Naive B cell (primary cell): ENCODE measurements around the gene TRIM46. TPM values are rescaled to one million over a fixed set of nuclear protein-coding genes. Genes with fewer than 3 reads are reported as not detected.

Source experiments
- ATAC-seq, 2 donors: fragments of 150-1000 bp; cut with Tn5 transposase; 2 replicates each; pipeline ENCODE4 v1.10.0; 2021; ENCODE audit warnings: low read depth in 2 of 2, mild to moderate bottlenecking in 2 of 2, moderate library complexity in 2 of 2
- DNase-seq: peaks from one replicate; pipeline ENCODE4 v3.0.0; 2022
- H3K27ac Mint-ChIP-seq, 6 donors: one replicate each; pipeline ENCODE4 v1.8.0; 2020 to 2022; ENCODE audit warnings: mild to moderate bottlenecking in 6 of 6, mixed read lengths in 6 of 6, moderate library complexity in 5 of 6, inconsistent platforms in 2 of 6
- H3K27me3 Mint-ChIP-seq, 3 donors: one replicate each; pipeline ENCODE4 v1.8.0; 2021 to 2022; ENCODE audit warnings: mixed read lengths in 3 of 3, mild to moderate bottlenecking in 1 of 3
- H3K36me3 Mint-ChIP-seq, 2 donors: one replicate each; pipeline ENCODE4 v1.8.0; 2020 to 2022; ENCODE audit warnings: mixed read lengths in 2 of 2, inconsistent platforms in 1 of 2, mild to moderate bottlenecking in 1 of 2
- H3K4me1 Mint-ChIP-seq, 3 donors: one replicate each; pipeline ENCODE4 v1.8.0; 2020 to 2022; ENCODE audit warnings: mixed read lengths in 3 of 3, inconsistent platforms in 1 of 3, mild to moderate bottlenecking in 1 of 3, moderate library complexity in 1 of 3
- H3K4me3 Mint-ChIP-seq, 8 donors: one replicate each; pipeline ENCODE4 v1.8.0; 2020 to 2022; ENCODE audit warnings: mild to moderate bottlenecking in 8 of 8, mixed read lengths in 8 of 8, moderate library complexity in 8 of 8, inconsistent platforms in 2 of 8
- H3K9me3 Mint-ChIP-seq, 7 donors: one replicate each; pipeline ENCODE4 v1.8.0; 2020 to 2022; ENCODE audit warnings: mixed read lengths in 7 of 7, mild to moderate bottlenecking in 5 of 7, inconsistent platforms in 2 of 7, moderate library complexity in 1 of 7
- polyA plus RNA-seq, 6 donors: library from polyadenylated mRNA; unstranded; fragments of 300-500 nt; fragmentation: Illumina TruSeq; gene quantifications; one replicate each; pipeline ENCODE4 v1.2.3, GENCODE V29; 2021; ENCODE audit warnings: low read depth in 6 of 6

TRIM46 gene
- polyA plus RNA-seq, 6 donors from 2014 or later = 0.13 to 0.35 TPM; not detected in 4

GRCh38 chr1:155179112-155180031, 5.7 kb downstream of the TRIM46 start:
- Mint-ChIP-seq H3K27me3 (no peaks in the 10 kb centered on the region), H3K27ac (peak overlapping the region in 2 of 6 donors; percentile 63 to 67), H3K36me3 (no peaks in the 10 kb centered on the region), H3K4me1 (peaks cover 25 to 30% (median 26%) of the 10 kb centered on the region in 3 donors), H3K9me3 (no peaks in the 10 kb centered on the region), H3K4me3 (no peak overlapping the region)
- no peak for DNase-seq
- no peak for ATAC-seq

- ATAC-seq (no peak), DNase-seq (no peak)
- no peaks in the 10 kb centered on the region for H3K36me3 Mint-ChIP-seq
- H3K9me3 Mint-ChIP-seq = no peaks in the 10 kb centered on the region
- peaks cover 29 to 38% (median 31%) of the 10 kb centered on the region in 3 donors for H3K4me1 Mint-ChIP-seq
- no peak overlapping the region for H3K4me3 Mint-ChIP-seq
- no peaks in the 10 kb centered on the region for H3K27me3 Mint-ChIP-seq
- no peak overlapping the region for H3K27ac Mint-ChIP-seq
Observed at GRCh38 chr1:155181371-155182051, 7.9 kb downstream of the TRIM46 start.

GRCh38 chr1:155182052-155182550, 8.5 kb downstream of the TRIM46 start:
- Mint-ChIP-seq H3K4me3 (no peak overlapping the region), H3K27ac (no peak overlapping the region), H3K9me3 (no peaks in the 10 kb centered on the region), H3K4me1 (peaks cover 25 to 35% (median 27%) of the 10 kb centered on the region in 3 donors), H3K36me3 (no peaks in the 10 kb centered on the region), H3K27me3 (no peaks in the 10 kb centered on the region)
- ATAC-seq (no peak), DNase-seq (no peak)

GRCh38 chr1:155183775-155184221, 10.1 kb downstream of the TRIM46 start:
- H3K27ac Mint-ChIP-seq = no peak overlapping the region

GRCh38 chr1:155184351-155184811, 10.7 kb downstream of the TRIM46 start:
- DNase-seq (no peak), ATAC-seq (no peak)
- peaks cover 28 to 37% (median 33%) of the 10 kb centered on the region in 3 donors for H3K4me1 Mint-ChIP-seq
- peaks cover 0 to 2% (median 0%) of the 10 kb centered on the region in 7 donors for H3K9me3 Mint-ChIP-seq
- H3K4me3 Mint-ChIP-seq = peak overlapping the region in 1 of 8 donors; percentile 40
- H3K27me3 Mint-ChIP-seq = no peaks in the 10 kb centered on the region
- no peak overlapping the region for H3K27ac Mint-ChIP-seq
- no peaks in the 10 kb centered on the region for H3K36me3 Mint-ChIP-seq

More at GRCh38 chr1:155183775-155184221, 10.1 kb downstream of the TRIM46 start:
- ATAC-seq (no peak), DNase-seq (no peak)
- no peaks in the 10 kb centered on the region for H3K36me3 Mint-ChIP-seq
- peaks cover 28 to 41% (median 33%) of the 10 kb centered on the region in 3 donors for H3K4me1 Mint-ChIP-seq
- no peaks in the 10 kb centered on the region for H3K27me3 Mint-ChIP-seq
- H3K4me3 Mint-ChIP-seq = no peak overlapping the region
- peaks cover 0 to 2% (median 0%) of the 10 kb centered on the region in 7 donors for H3K9me3 Mint-ChIP-seq

GRCh38 chr1:155184835-155185782, 11.5 kb downstream of the TRIM46 start:
- Mint-ChIP-seq H3K27me3 (no peaks in the 10 kb centered on the region), H3K4me3 (peak overlapping the region in 5 of 8 donors; percentile 26 to 49 (median 44)), H3K9me3 (peaks cover 0 to 2% (median 0%) of the 10 kb centered on the region in 7 donors), H3K27ac (peak overlapping the region in 3 of 6 donors; percentile 16 to 60 (median 42)), H3K36me3 (no peaks in the 10 kb centered on the region), H3K4me1 (peaks cover 28 to 37% (median 33%) of the 10 kb centered on the region in 3 donors)
- peak; percentile 98 to 99 for ATAC-seq
- DNase-seq = peak; percentile 65

GRCh38 chr1:155185783-155186066, 12.1 kb downstream of the TRIM46 start:
- Mint-ChIP-seq H3K27me3 (no peaks in the 10 kb centered on the region), H3K4me1 (peaks cover 28 to 37% (median 33%) of the 10 kb centered on the region in 3 donors), H3K9me3 (peaks cover 0 to 2% (median 0%) of the 10 kb centered on the region in 7 donors), H3K27ac (peak overlapping the region in 1 of 6 donors; percentile 60), H3K36me3 (no peaks in the 10 kb centered on the region), H3K4me3 (peak overlapping the region in 4 of 8 donors; percentile 26 to 49 (median 38))
- ATAC-seq = no peak
- no peak for DNase-seq

- H3K4me1 Mint-ChIP-seq = peaks cover 28 to 37% (median 33%) of the 10 kb centered on the region in 3 donors
- peak overlapping the region in 1 of 8 donors; percentile 47 for H3K4me3 Mint-ChIP-seq
- no peaks in the 10 kb centered on the region for H3K27me3 Mint-ChIP-seq
- H3K36me3 Mint-ChIP-seq = no peaks in the 10 kb centered on the region
- peak overlapping the region in 1 of 6 donors; percentile 60 for H3K27ac Mint-ChIP-seq
- ATAC-seq = no peak
- H3K9me3 Mint-ChIP-seq = peaks cover 0 to 2% (median 0%) of the 10 kb centered on the region in 7 donors
- no peak for DNase-seq
Observed at GRCh38 chr1:155186067-155186793, 12.6 kb downstream of the TRIM46 start.

GRCh38 chr1:155186794-155187455, 13.3 kb downstream of the TRIM46 start:
- Mint-ChIP-seq H3K27ac (peak overlapping the region in 3 of 6 donors; percentile 9 to 79 (median 12)), H3K4me1 (peaks cover 28 to 37% (median 33%) of the 10 kb centered on the region in 3 donors), H3K27me3 (no peaks in the 10 kb centered on the region), H3K9me3 (peaks cover 0 to 2% (median 0%) of the 10 kb centered on the region in 7 donors), H3K4me3 (peak overlapping the region in 1 of 8 donors; percentile 47), H3K36me3 (no peaks in the 10 kb centered on the region)
- ATAC-seq (no peak), DNase-seq (no peak)

- ATAC-seq = no peak
- H3K27ac Mint-ChIP-seq = peak overlapping the region in 2 of 6 donors; percentile 12 to 79
- H3K4me1 Mint-ChIP-seq = peaks cover 28 to 40% (median 36%) of the 10 kb centered on the region in 3 donors
Observed at GRCh38 chr1:155187456-155187891, 13.8 kb downstream of the TRIM46 start.

GRCh38 chr1:155188268-155188667, 14.6 kb downstream of the TRIM46 start:
- no peak for DNase-seq
- no peaks in the 10 kb centered on the region for H3K36me3 Mint-ChIP-seq
- H3K4me3 Mint-ChIP-seq = peak overlapping the region in 4 of 8 donors; percentile 22 to 88 (median 50)
- H3K9me3 Mint-ChIP-seq = peaks cover 0 to 2% (median 0%) of the 10 kb centered on the region in 7 donors
- H3K27me3 Mint-ChIP-seq = peaks cover 0 to 2% (median under 1%) of the 10 kb centered on the region in 3 donors
- H3K4me1 Mint-ChIP-seq = peaks cover 30 to 40% (median 40%) of the 10 kb centered on the region in 3 donors
- ATAC-seq = no peak
- H3K27ac Mint-ChIP-seq = peak overlapping the region in 3 of 6 donors; percentile 23 to 82 (median 31)

More at GRCh38 chr1:155187456-155187891, 13.8 kb downstream of the TRIM46 start:
- Mint-ChIP-seq H3K9me3 (peaks cover 0 to 2% (median 0%) of the 10 kb centered on the region in 7 donors), H3K36me3 (no peaks in the 10 kb centered on the region), H3K4me3 (peak overlapping the region in 1 of 8 donors; percentile 47), H3K27me3 (no peaks in the 10 kb centered on the region)
- no peak for DNase-seq
